Esophagus muscularis mucosa (tissue), 4 donors: ENCODE results near the gene SPG11. TPM values are rescaled to one million over a fixed set of nuclear protein-coding genes. Genes with fewer than 3 reads are reported as not detected.
A peak's percentile ranks its signal among the peaks of the same experiment; 100 is the strongest.

Experiments
- DNase-seq: peaks from one replicate; pipeline ENCODE4 v3.0.0-alpha.2; 2017; ENCODE audit errors: extremely low spot score
- H3K27ac ChIP-seq, 4 donors: fragments of 200-600 bp; sonication (generic); replicated peaks in 1 of 4; 1 replicate in 3 of 4; 2 replicates in 1 of 4; pipeline ENCODE4 v1.5.1; 2016 to 2019; ENCODE audit warnings: mild to moderate bottlenecking in 1 of 4
- H3K27me3 ChIP-seq, 4 donors: fragments of 200-600 bp; sonication (generic); one replicate each; pipeline versions ENCODE4 v1.5.1 to v1.6.0; 2016 to 2019
- H3K36me3 ChIP-seq, 4 donors: fragments of 200-600 bp; sonication (generic); one replicate each; pipeline ENCODE4 v1.5.1; 2016 to 2019
- H3K4me1 ChIP-seq, 4 donors: fragments of 200-600 bp; sonication (generic); one replicate each; pipeline ENCODE4 v1.5.1; 2016 to 2019
- H3K4me3 ChIP-seq, 4 donors: fragments of 200-600 bp; sonication (generic); 1 replicate in 2 of 4; 2 replicates in 2 of 4; pipeline ENCODE4 v1.5.1; 2016 to 2019; ENCODE audit warnings: mild to moderate bottlenecking in 4 of 4, moderate library complexity in 1 of 4
- H3K9me3 ChIP-seq, 4 donors: fragments of 200-600 bp; sonication (generic); 1 replicate in 3 of 4; 2 replicates in 1 of 4; pipeline ENCODE4 v1.5.1; 2016 to 2019
- EP300 ChIP-seq: sonication (generic); formaldehyde crosslinking; IDR thresholded peaks from one replicate; pipeline ENCODE4 v1.6.1; 2017; ENCODE audit warnings: antibody characterized with exemption
- POLR2A ChIP-seq: fragments of 450-650 bp; IDR thresholded peaks from one replicate; pipeline ENCODE4 v1.6.1; 2017; ENCODE audit warnings: antibody characterized with exemption, moderate library complexity, mild to moderate bottlenecking, low read depth
- POLR2AphosphoS5 ChIP-seq, 2 donors: sonication (generic); formaldehyde crosslinking; IDR thresholded peaks; one replicate each; pipeline ENCODE4 v1.6.1; 2017; ENCODE audit warnings: antibody characterized with exemption in 2 of 2
- WGBS: methylation state at CpG from one replicate; pipeline ENCODE4 v1.1.5; 2018; 5-methylcytosine and 5-hydroxymethylcytosine counted together
- intact Hi-C: fragments of 100-400 bp; cut with DNase I; formaldehyde crosslinking; loops from one replicate; pipeline ENCODE4 v1.15.1; 2023
- total RNA-seq, 4 donors: library from RNA; depleted of rRNA; stranded (reverse); fragments of >200 nt; gene quantifications; one replicate each; pipeline versions ENCODE4 v1.1.0 to v1.2.1, GENCODE V29; 2016
- TF ChIP-seq, protein P1 (sequence below), 3 experiments: fragments of 200-600 bp in 2 of 3; fragments of 450-650 bp in 1 of 3; sonication (generic) in 2 of 3; IDR thresholded peaks; one replicate each; pipeline ENCODE4 v1.5.1; 2017 to 2019; ENCODE audit warnings: antibody characterized with exemption in 3 of 3, mild to moderate bottlenecking in 2 of 3, moderate library complexity in 1 of 3

SPG11 gene, protein sequence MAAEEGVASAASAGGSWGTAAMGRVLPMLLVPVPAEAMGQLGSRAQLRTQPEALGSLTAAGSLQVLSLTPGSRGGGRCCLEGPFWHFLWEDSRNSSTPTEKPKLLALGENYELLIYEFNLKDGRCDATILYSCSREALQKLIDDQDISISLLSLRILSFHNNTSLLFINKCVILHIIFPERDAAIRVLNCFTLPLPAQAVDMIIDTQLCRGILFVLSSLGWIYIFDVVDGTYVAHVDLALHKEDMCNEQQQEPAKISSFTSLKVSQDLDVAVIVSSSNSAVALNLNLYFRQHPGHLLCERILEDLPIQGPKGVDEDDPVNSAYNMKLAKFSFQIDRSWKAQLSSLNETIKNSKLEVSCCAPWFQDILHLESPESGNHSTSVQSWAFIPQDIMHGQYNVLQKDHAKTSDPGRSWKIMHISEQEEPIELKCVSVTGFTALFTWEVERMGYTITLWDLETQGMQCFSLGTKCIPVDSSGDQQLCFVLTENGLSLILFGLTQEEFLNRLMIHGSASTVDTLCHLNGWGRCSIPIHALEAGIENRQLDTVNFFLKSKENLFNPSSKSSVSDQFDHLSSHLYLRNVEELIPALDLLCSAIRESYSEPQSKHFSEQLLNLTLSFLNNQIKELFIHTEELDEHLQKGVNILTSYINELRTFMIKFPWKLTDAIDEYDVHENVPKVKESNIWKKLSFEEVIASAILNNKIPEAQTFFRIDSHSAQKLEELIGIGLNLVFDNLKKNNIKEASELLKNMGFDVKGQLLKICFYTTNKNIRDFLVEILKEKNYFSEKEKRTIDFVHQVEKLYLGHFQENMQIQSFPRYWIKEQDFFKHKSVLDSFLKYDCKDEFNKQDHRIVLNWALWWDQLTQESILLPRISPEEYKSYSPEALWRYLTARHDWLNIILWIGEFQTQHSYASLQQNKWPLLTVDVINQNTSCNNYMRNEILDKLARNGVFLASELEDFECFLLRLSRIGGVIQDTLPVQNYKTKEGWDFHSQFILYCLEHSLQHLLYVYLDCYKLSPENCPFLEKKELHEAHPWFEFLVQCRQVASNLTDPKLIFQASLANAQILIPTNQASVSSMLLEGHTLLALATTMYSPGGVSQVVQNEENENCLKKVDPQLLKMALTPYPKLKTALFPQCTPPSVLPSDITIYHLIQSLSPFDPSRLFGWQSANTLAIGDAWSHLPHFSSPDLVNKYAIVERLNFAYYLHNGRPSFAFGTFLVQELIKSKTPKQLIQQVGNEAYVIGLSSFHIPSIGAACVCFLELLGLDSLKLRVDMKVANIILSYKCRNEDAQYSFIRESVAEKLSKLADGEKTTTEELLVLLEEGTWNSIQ (N-terminal part only)
- 10 to 100 TPM; 40.4 to 80.6 (median 55.2) TPM for total RNA-seq

DNA sequence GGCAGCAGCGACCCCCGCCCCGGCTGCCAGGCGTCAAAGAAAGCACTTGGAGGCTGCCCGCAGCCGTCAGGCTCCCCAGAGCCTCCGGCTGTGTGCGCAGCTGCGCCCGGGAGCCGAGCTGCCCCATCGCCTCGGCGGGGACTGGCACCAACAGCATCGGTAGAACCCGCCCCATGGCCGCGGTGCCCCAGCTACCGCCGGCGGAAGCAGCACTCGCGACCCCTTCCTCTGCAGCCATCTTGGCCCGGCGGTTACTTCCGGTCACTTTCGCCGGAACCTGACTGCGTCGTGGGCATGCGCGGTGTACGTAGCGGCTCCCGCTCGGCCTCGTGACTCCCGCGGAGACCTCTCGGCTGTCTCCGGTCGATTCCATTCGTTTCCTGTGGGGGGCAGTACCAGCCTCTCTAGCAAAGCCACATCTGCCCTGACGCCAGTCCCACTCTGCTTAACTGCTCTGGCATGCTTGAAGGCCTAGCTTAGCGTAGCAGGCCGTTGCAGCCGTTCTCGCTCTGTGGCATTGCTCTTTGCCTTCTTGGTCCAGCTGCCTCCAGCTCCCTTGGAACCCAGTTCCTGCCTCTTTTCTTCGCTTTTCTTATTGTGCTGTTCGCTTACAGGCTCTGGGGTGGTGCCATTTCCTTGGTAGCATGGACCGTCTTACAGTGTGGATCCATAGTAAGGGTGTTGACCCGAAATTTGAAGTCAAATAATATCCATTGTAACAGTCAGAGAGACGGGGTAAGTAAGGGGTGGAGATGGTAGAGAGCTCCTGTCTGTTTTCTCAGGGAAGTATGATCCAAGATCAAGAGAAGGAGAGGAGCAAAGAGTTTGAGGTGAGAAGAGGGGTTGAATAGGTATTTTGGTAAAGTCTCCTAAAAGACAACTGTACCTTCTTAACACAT lies at the start of gene SPG11:
Gene SPG11 (minus strand): TSS at position 253 of the 899 bp plus-strand sequence. CDS start 15 bp downstream, at position 238.
- TF ChIP-seq EP300, result no peak
- peak; percentile 99 for TF ChIP-seq POLR2AphosphoS5 (IDR thresholded peaks at IDR 0.05)
- TF ChIP-seq POLR2A, result peak; percentile 90
- TF ChIP-seq, protein P1, sequence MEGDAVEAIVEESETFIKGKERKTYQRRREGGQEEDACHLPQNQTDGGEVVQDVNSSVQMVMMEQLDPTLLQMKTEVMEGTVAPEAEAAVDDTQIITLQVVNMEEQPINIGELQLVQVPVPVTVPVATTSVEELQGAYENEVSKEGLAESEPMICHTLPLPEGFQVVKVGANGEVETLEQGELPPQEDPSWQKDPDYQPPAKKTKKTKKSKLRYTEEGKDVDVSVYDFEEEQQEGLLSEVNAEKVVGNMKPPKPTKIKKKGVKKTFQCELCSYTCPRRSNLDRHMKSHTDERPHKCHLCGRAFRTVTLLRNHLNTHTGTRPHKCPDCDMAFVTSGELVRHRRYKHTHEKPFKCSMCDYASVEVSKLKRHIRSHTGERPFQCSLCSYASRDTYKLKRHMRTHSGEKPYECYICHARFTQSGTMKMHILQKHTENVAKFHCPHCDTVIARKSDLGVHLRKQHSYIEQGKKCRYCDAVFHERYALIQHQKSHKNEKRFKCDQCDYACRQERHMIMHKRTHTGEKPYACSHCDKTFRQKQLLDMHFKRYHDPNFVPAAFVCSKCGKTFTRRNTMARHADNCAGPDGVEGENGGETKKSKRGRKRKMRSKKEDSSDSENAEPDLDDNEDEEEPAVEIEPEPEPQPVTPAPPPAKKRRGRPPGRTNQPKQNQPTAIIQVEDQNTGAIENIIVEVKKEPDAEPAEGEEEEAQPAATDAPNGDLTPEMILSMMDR (IDR thresholded peaks at IDR 0.05), result peak; percentile 93 to 99 (median 97)
- 11% methylated on average over 41 of the region's 53 CpGs for WGBS

DNA sequence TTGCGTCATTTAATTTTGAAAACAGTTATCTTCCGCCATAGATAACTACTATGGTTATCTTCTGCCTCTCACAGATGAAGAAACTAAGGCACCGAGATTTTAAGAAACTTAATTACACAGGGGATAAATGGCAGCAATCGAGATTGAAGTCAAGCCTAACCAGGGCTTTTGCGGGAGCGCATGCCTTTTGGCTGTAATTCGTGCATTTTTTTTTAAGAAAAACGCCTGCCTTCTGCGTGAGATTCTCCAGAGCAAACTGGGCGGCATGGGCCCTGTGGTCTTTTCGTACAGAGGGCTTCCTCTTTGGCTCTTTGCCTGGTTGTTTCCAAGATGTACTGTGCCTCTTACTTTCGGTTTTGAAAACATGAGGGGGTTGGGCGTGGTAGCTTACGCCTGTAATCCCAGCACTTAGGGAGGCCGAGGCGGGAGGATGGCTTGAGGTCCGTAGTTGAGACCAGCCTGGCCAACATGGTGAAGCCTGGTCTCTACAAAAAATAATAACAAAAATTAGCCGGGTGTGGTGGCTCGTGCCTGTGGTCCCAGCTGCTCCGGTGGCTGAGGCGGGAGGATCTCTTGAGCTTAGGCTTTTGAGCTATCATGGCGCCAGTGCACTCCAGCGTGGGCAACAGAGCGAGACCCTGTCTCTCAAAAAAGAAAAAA lies 49.0 kb upstream of the SPG11 start:
- TF ChIP-seq, protein P1 (IDR thresholded peaks at IDR 0.05), result no peak
- TF ChIP-seq POLR2AphosphoS5 (IDR thresholded peaks at IDR 0.05) (peak; percentile 83 to 85), POLR2A (no peak), EP300 (no peak)
- DNase-seq, result peak; percentile 94
- H3K4me1 ChIP-seq, result peaks cover 38 to 48% (median 46%) of the 10 kb centered on the region in 4 donors
- H3K4me3 ChIP-seq, result peak overlapping the region; percentile 70 to 98 (median 95)
- H3K27me3 ChIP-seq, result no peaks in the 10 kb centered on the region
- no peaks in the 10 kb centered on the region for H3K9me3 ChIP-seq
- WGBS, result 10% methylated on average over 24 of the region's 24 CpGs
- peak overlapping the region; percentile 95 to 100 (median 99) for H3K27ac ChIP-seq
- intact Hi-C loops, result loop anchor here (2.0 kb wide), 1 partner anchor 14 kb away; no protein-coding TSS in a partner anchor
- H3K36me3 ChIP-seq, result peaks cover 20 to 28% (median 25%) of the 10 kb centered on the region in 4 donors

More for the DNA sequence above, at the start of gene SPG11:
- H3K27me3 ChIP-seq, result no peaks in the 10 kb centered on the region
- peaks cover 18 to 24% (median 21%) of the 10 kb centered on the region in 4 donors for H3K4me1 ChIP-seq
- peaks cover 4 to 17% (median 14%) of the 10 kb centered on the region in 4 donors for H3K36me3 ChIP-seq
- intact Hi-C loops, result loop anchor here (2.0 kb wide), 1 partner anchor 75 kb away; no protein-coding TSS in a partner anchor
- H3K9me3 ChIP-seq, result no peaks in the 10 kb centered on the region
- DNase-seq, result peak; percentile 99
- peak within 1 kb of the TSS; percentile 78 to 99 (median 90) for H3K4me3 ChIP-seq
- H3K27ac ChIP-seq, result peak within 1 kb of the TSS; percentile 93 to 100 (median 96)

DNA sequence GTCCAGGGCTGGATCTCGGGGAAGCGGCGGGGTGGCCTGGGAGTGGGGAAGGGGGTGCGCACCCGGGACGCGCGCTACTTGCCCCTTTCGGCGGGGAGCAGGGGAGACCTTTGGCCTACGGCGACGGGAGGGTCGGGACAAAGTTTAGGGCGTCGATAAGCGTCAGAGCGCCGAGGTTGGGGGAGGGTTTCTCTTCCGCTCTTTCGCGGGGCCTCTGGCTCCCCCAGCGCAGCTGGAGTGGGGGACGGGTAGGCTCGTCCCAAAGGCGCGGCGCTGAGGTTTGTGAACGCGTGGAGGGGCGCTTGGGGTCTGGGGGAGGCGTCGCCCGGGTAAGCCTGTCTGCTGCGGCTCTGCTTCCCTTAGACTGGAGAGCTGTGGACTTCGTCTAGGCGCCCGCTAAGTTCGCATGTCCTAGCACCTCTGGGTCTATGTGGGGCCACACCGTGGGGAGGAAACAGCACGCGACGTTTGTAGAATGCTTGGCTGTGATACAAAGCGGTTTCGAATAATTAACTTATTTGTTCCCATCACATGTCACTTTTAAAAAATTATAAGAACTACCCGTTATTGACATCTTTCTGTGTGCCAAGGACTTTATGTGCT lies 48.4 kb upstream of the SPG11 start:
- no peak for DNase-seq
- intact Hi-C loops, result loop anchor here (2.0 kb wide), 1 partner anchor 15 kb away; no protein-coding TSS in a partner anchor
- Histone ChIP-seq H3K36me3 (peaks cover 13 to 21% (median 19%) of the 10 kb centered on the region in 4 donors), H3K27me3 (no peaks in the 10 kb centered on the region), H3K4me3 (peak overlapping the region; percentile 70 to 98 (median 95)), H3K9me3 (no peaks in the 10 kb centered on the region), H3K4me1 (peaks cover 37 to 48% (median 45%) of the 10 kb centered on the region in 4 donors), H3K27ac (peak overlapping the region; percentile 95 to 100 (median 99))
- under 1% methylated on average over 23 of the region's 46 CpGs for WGBS
- TF ChIP-seq POLR2A (no peak), EP300 (no peak), POLR2AphosphoS5 (IDR thresholded peaks at IDR 0.05) (no peak)
- TF ChIP-seq, protein P1 (IDR thresholded peaks at IDR 0.05), result no peak
